Breast epithelium (tissue), 3 donors: ENCODE measurements around the gene C12orf42.
"Not testable (repeated sequence)": the region's sequence is repeated elsewhere in the genome, so short reads cannot be mapped to it uniquely, and the experiment has no call there.

Experiments used
- POLR2A ChIP-seq: fragments of 450-650 bp; IDR thresholded peaks from one replicate; pipeline ENCODE4 v1.6.1; 2016; ENCODE audit warnings: antibody characterized with exemption, mild to moderate bottlenecking, moderate library complexity
- POLR2AphosphoS5 ChIP-seq, 3 donors: sonication (generic); formaldehyde crosslinking; IDR thresholded peaks; one replicate each; pipeline ENCODE4 v1.6.1; 2017; ENCODE audit warnings: antibody characterized with exemption in 3 of 3
- TF ChIP-seq, protein P1 (sequence below), 3 donors: fragments of 450-650 bp; IDR thresholded peaks; one replicate each; pipeline ENCODE4 v1.5.1; 2016 to 2017; ENCODE audit warnings: antibody characterized with exemption in 3 of 3, mild to moderate bottlenecking in 3 of 3, moderate library complexity in 3 of 3

DNA sequence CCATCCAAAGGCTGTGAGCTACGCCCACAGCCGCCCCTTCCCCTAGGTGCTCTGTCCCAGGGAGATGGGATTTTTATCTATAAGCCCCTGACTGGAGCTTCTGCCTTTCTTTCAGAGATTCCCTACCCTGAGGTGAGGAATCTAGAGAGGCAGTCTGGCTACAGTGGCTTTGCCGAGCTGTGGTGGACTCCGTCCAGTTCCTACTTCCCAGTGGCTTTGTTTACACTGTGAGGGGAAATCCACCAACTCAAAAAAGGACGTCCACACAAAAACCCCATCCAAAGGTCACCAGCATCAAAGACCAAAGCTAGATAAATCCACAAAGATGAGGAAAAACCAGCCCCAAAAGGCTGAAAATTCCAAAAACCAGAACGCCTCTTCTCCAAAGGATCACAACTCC lies 70.1 kb downstream of the C12orf42 start:
- not testable (repeated sequence) for TF ChIP-seq POLR2AphosphoS5 (IDR thresholded peaks at IDR 0.05); POLR2A
- TF ChIP-seq, protein P1, sequence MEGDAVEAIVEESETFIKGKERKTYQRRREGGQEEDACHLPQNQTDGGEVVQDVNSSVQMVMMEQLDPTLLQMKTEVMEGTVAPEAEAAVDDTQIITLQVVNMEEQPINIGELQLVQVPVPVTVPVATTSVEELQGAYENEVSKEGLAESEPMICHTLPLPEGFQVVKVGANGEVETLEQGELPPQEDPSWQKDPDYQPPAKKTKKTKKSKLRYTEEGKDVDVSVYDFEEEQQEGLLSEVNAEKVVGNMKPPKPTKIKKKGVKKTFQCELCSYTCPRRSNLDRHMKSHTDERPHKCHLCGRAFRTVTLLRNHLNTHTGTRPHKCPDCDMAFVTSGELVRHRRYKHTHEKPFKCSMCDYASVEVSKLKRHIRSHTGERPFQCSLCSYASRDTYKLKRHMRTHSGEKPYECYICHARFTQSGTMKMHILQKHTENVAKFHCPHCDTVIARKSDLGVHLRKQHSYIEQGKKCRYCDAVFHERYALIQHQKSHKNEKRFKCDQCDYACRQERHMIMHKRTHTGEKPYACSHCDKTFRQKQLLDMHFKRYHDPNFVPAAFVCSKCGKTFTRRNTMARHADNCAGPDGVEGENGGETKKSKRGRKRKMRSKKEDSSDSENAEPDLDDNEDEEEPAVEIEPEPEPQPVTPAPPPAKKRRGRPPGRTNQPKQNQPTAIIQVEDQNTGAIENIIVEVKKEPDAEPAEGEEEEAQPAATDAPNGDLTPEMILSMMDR (IDR thresholded peaks at IDR 0.05): not testable (repeated sequence)
